Right lobe of liver (tissue), 6 donors: ENCODE data around the gene BCL2. TPM values are rescaled to one million over a fixed set of nuclear protein-coding genes. Genes with fewer than 3 reads are reported as not detected.

Source experiments
- ATAC-seq, 4 donors: fragments of 200-7000 bp; cut with Tn5 transposase; one replicate each; pipeline ENCODE4 v1.9.1; 2020; ENCODE audit warnings: mild to moderate bottlenecking in 4 of 4, moderate library complexity in 4 of 4
- DNase-seq, 3 donors: peaks; one replicate each; pipeline ENCODE4 v3.0.0-alpha.2; 2020
- H3K27ac ChIP-seq, 3 donors: fragments of 200-600 bp; one replicate each; pipeline ENCODE4 v1.8.0; 2022
- H3K27me3 ChIP-seq, 2 donors: fragments of 200-600 bp; one replicate each; pipeline ENCODE4 v1.8.0; 2022
- H3K36me3 ChIP-seq, 4 donors: fragments of 200-600 bp; sonication (generic) in 1 of 4; one replicate each; pipeline versions ENCODE4 v1.5.1 to v1.8.0; 2017 to 2022; ENCODE audit warnings: control low read depth in 1 of 4
- H3K4me1 ChIP-seq, 4 donors: fragments of 200-600 bp; sonication (generic) in 1 of 4; one replicate each; pipeline versions ENCODE4 v1.5.1 to v1.8.0; 2017 to 2022; ENCODE audit warnings: control low read depth in 1 of 4
- H3K4me3 ChIP-seq, 3 donors: fragments of 200-600 bp; one replicate each; pipeline ENCODE4 v1.8.0; 2022
- H3K9me3 ChIP-seq, 4 donors: fragments of 200-600 bp; sonication (generic) in 1 of 4; one replicate each; pipeline versions ENCODE4 v1.5.1 to v1.8.0; 2017 to 2022; ENCODE audit warnings: control low read depth in 1 of 4
- POLR2A ChIP-seq: fragments of 450-650 bp; IDR thresholded peaks from one replicate; pipeline ENCODE4 v1.6.1; 2017; ENCODE audit warnings: antibody characterized with exemption, mild to moderate bottlenecking
- whole genome bisulfite sequencing: methylation state at CpG from one replicate; pipeline ENCODE4 v1.1.6; 2018; ENCODE audit warnings: low coverage, low lambda C conversion rate; ENCODE audit not compliant: insufficient coverage; ENCODE audit errors: missing lambda C conversion rate; 5-methylcytosine and 5-hydroxymethylcytosine counted together
- intact Hi-C, 2 donors: fragments of 100-400 bp; cut with DNase I; formaldehyde crosslinking; loops; one replicate each; pipeline versions ENCODE4 v1.11.2 to v1.14.1; 2022
- small RNA-seq, 2 experiments: library from RNA; depleted of rRNA; stranded (forward); fragments of <200 nt; gene quantifications; one replicate each; pipeline ENCODE3, GENCODE V24; 2016
- total RNA-seq, 6 experiments: library from RNA; depleted of rRNA in 2 of 6; stranded (reverse); fragments of >200 nt in 2 of 6; fragmentation: NEBNext Ultra II Directional in 3 of 6; extraction: Animal tissue kit (Norgen Biotek cat#: 25700) in 3 of 6; gene quantifications; one replicate each; pipeline versions ENCODE4 v1.1.0 to v1.2.4, GENCODE V29; 2016 to 2023
- TF ChIP-seq, protein P1 (sequence below), 4 donors: fragments of 200-600 bp in 3 of 4; fragments of 450-650 bp in 1 of 4; IDR thresholded peaks; one replicate each; pipeline versions ENCODE4 v1.5.1 to v1.8.0; 2016 to 2022; ENCODE audit warnings: antibody characterized with exemption in 4 of 4, mild to moderate bottlenecking in 2 of 4
- donor health status: DM: no; HTN: yes; CAD: no.
- donor health status: DM: no; HTN: no; CAD: no.
- donor health status: DM: no; HTN: no; CAD: no.
- donor health status: DM: no; HTN: yes; CAD: no.
- donor health status: DM: no; HTN: yes; CAD: no.

Gene BCL2
- total RNA-seq, 6 experiments from 2014 or later, result 0.73 to 4.7 (median 2.7) TPM

DNA sequence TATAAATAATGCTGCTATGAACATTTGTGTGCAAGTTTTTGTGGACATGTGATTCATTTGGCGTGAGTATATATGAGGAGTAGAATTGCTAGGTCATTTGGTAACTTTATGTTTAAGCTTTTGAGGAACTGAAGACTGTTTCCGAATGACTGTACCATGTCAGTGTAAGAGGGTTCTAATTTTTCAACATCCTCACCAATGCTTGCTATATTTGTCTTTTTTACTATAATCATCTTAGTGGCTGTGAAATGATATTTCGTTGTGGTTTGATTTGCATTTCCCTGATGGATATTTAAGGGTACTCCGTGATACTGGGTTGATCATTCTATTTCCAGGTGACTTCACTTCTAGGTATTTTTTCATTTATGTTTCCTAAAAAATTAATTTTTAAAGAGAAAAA is 241.1 kb downstream of the BCL2 start:
- Histone ChIP-seq H3K4me1 (no peaks in the 10 kb centered on the region), H3K27me3 (no peaks in the 10 kb centered on the region), H3K36me3 (no peaks in the 10 kb centered on the region), H3K4me3 (no peak overlapping the region), H3K9me3 (no peaks in the 10 kb centered on the region), H3K27ac (no peak overlapping the region)
- no peak for DNase-seq
- TF ChIP-seq, protein P1, sequence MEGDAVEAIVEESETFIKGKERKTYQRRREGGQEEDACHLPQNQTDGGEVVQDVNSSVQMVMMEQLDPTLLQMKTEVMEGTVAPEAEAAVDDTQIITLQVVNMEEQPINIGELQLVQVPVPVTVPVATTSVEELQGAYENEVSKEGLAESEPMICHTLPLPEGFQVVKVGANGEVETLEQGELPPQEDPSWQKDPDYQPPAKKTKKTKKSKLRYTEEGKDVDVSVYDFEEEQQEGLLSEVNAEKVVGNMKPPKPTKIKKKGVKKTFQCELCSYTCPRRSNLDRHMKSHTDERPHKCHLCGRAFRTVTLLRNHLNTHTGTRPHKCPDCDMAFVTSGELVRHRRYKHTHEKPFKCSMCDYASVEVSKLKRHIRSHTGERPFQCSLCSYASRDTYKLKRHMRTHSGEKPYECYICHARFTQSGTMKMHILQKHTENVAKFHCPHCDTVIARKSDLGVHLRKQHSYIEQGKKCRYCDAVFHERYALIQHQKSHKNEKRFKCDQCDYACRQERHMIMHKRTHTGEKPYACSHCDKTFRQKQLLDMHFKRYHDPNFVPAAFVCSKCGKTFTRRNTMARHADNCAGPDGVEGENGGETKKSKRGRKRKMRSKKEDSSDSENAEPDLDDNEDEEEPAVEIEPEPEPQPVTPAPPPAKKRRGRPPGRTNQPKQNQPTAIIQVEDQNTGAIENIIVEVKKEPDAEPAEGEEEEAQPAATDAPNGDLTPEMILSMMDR (IDR thresholded peaks at IDR 0.05), result no peak
- no peak for TF ChIP-seq POLR2A
- WGBS, result 56% methylated on average over 4 of the region's 4 CpGs
- ATAC-seq, result no peak
- intact Hi-C loops, result no loop called here

GRCh38 chr18:63074981-63075404 is 244.6 kb downstream of the BCL2 start:
- ATAC-seq (peak; percentile 97 to 100 (median 98)), DNase-seq (peak; percentile 83 to 87 (median 86))
- TF ChIP-seq, protein P1 (IDR thresholded peaks at IDR 0.05), result no peak
- no peak for TF ChIP-seq POLR2A
- H3K36me3 ChIP-seq, result no peaks in the 10 kb centered on the region
- intact Hi-C loops, result no loop called here
- H3K9me3 ChIP-seq, result no peaks in the 10 kb centered on the region
- 6% methylated on average over 18 of the region's 19 CpGs for WGBS
- H3K27ac ChIP-seq, result peak overlapping the region in 1 of 3 donors; percentile 12
- peak overlapping the region; percentile 37 to 48 (median 47) for H3K4me3 ChIP-seq
- no peaks in the 10 kb centered on the region for H3K4me1 ChIP-seq
- no peaks in the 10 kb centered on the region for H3K27me3 ChIP-seq

DNA sequence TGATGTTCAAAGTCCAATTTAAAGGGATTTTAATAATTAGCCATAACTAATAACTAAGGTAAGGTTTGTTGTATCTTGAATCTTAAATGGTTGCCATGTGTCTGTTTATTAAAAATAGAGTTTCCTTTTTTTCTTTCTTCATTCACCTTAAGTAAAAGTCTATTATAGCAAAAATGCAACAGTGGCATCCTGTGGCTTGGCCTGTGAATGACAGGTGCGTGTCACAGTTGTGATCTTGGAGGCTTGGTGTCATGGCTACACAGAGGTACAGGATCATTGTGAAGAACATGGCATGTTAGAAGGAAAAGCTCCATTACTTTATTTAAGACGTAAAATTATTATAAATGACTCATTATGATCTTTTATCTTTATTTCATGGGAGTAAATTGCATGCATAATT is 246.1 kb downstream of the BCL2 start:
- TF ChIP-seq, protein P1 (IDR thresholded peaks at IDR 0.05), result peak; percentile 30 to 49 (median 42)
- TF ChIP-seq POLR2A, result no peak
- no peak overlapping the region for H3K27ac ChIP-seq
- no peaks in the 10 kb centered on the region for H3K27me3 ChIP-seq
- DNase-seq, result no peak
- peak; percentile 47 to 73 (median 52) for ATAC-seq
- intact Hi-C loops, result no loop called here
- no peaks in the 10 kb centered on the region for H3K9me3 ChIP-seq
- no peaks in the 10 kb centered on the region for H3K36me3 ChIP-seq
- no peak overlapping the region for H3K4me3 ChIP-seq
- no peaks in the 10 kb centered on the region for H3K4me1 ChIP-seq
- WGBS, result 43% methylated on average over 2 of the region's 2 CpGs

Small RNA genes lying within 50 kb of the gene (small RNA-seq; reads per million reads assigned to genes)
- gene AC022726.1, result 0 reads per million in 2 experiments

Other genes with a start within 250 kb of the BCL2 start
- gene KDSR, start 47.4 kb upstream of the BCL2 start, total RNA-seq, result 10 to 100 TPM; 32.3 to 67.1 (median 56.1) TPM
- gene VPS4B, start 102.7 kb upstream of the BCL2 start, total RNA-seq, result 10 to 100 TPM; 18.3 to 30.4 (median 22.3) TPM
- not detected for gene SERPINB5, start 157.2 kb upstream of the BCL2 start, total RNA-seq
- gene SERPINB12, start 222.6 kb upstream of the BCL2 start, total RNA-seq, result not detected